H9 (cell line): ENCODE data around the gene GBA2. TPM values are rescaled to one million over a fixed set of nuclear protein-coding genes. Genes with fewer than 3 reads are reported as not detected.

ENCODE experiments used
- DNase-seq: peaks from one replicate; pipeline ENCODE4 v3.0.0-alpha.2; 2017
- H2AFZ ChIP-seq: one replicate; pipeline ENCODE4 v1.6.1; 2013; ENCODE audit warnings: mild to moderate bottlenecking, low read length, control low read depth, moderate library complexity
- H2AK5ac ChIP-seq: 2 replicates; pipeline ENCODE4 v1.6.1; 2013; ENCODE audit warnings: low read length, control low read depth, mixed read lengths; ENCODE audit not compliant: insufficient read length
- H2BK120ac ChIP-seq: one replicate; pipeline ENCODE4 v1.6.1; 2013; ENCODE audit warnings: low read depth, mild to moderate bottlenecking, low read length, control low read depth, inconsistent platforms; ENCODE audit not compliant: poor library complexity, severe bottlenecking
- H2BK12ac ChIP-seq: 2 replicates; pipeline ENCODE4 v1.6.1; 2013; ENCODE audit warnings: low read length, control low read depth, mixed read lengths, low read depth; ENCODE audit not compliant: insufficient read length
- H2BK15ac ChIP-seq: 2 replicates; pipeline ENCODE4 v1.6.1; 2013; ENCODE audit warnings: low read depth, low read length, control low read depth
- H2BK20ac ChIP-seq: one replicate; pipeline ENCODE4 v1.6.1; 2013; ENCODE audit warnings: low read depth, mild to moderate bottlenecking, low read length, control low read depth, inconsistent platforms; ENCODE audit not compliant: poor library complexity, severe bottlenecking
- H2BK5ac ChIP-seq: 2 replicates; pipeline ENCODE4 v1.6.1; 2013; ENCODE audit warnings: low read length, control low read depth, mixed read lengths; ENCODE audit not compliant: insufficient read length
- H3K14ac ChIP-seq: 2 replicates; pipeline ENCODE4 v1.6.1; 2013; ENCODE audit warnings: low read length, control low read depth; ENCODE audit not compliant: insufficient read depth
- H3K18ac ChIP-seq: 2 replicates; pipeline ENCODE4 v1.6.1; 2013; ENCODE audit warnings: low read depth, mild to moderate bottlenecking, mixed read lengths, low read length, control low read depth; ENCODE audit not compliant: insufficient read length
- H3K23ac ChIP-seq: 2 replicates; pipeline ENCODE4 v1.6.1; 2013; ENCODE audit warnings: low read length, control low read depth, mixed read lengths, low read depth; ENCODE audit not compliant: insufficient read length
- H3K23me2 ChIP-seq: 2 replicates; pipeline ENCODE4 v1.6.1; 2013; ENCODE audit warnings: low read depth, mild to moderate bottlenecking, mixed read lengths, low read length, control low read depth; ENCODE audit not compliant: insufficient read length, poor library complexity, severe bottlenecking
- H3K27ac ChIP-seq: 2 replicates; pipeline ENCODE4 v1.5.1; 2013; ENCODE audit warnings: low read length, control low read depth, mixed read lengths, low read depth; ENCODE audit not compliant: insufficient read length
- H3K27me3 ChIP-seq: 2 replicates; pipeline ENCODE4 v1.6.1; 2013; ENCODE audit warnings: low read length, control low read depth, inconsistent platforms; ENCODE audit not compliant: insufficient read depth
- H3K4ac ChIP-seq: 2 replicates; pipeline ENCODE4 v1.6.1; 2013; ENCODE audit warnings: low read depth, mild to moderate bottlenecking, control low read depth, inconsistent platforms, low read length, moderate library complexity
- H3K4me1 ChIP-seq: 2 replicates; pipeline ENCODE4 v1.6.1; 2013; ENCODE audit warnings: low read length, control low read depth, inconsistent platforms; ENCODE audit not compliant: insufficient read depth
- H3K4me2 ChIP-seq: 2 replicates; pipeline ENCODE4 v1.6.1; 2013; ENCODE audit warnings: low read length, control low read depth, mixed read lengths; ENCODE audit not compliant: insufficient read length, insufficient read depth
- H3K56ac ChIP-seq: 2 replicates; pipeline ENCODE4 v1.6.1; 2013; ENCODE audit warnings: low read depth, mild to moderate bottlenecking, mixed read lengths, low read length, control low read depth; ENCODE audit not compliant: insufficient read length
- H3K79me1 ChIP-seq: 2 replicates; pipeline ENCODE4 v1.6.1; 2013; ENCODE audit warnings: low read depth, mild to moderate bottlenecking, moderate library complexity, low read length, control low read depth, inconsistent platforms; ENCODE audit not compliant: insufficient read depth, poor library complexity, severe bottlenecking
- H3K79me2 ChIP-seq: 2 replicates; pipeline ENCODE4 v1.6.1; 2013; ENCODE audit warnings: low read length, control low read depth, inconsistent platforms; ENCODE audit not compliant: insufficient read depth
- H3K9ac ChIP-seq: 2 replicates; pipeline ENCODE4 v1.6.1; 2013; ENCODE audit warnings: low read length, control low read depth, mixed read lengths; ENCODE audit not compliant: insufficient read length; ENCODE audit errors: extremely low read depth
- H3K9me3 ChIP-seq: one replicate; pipeline ENCODE4 v1.6.1; 2013; ENCODE audit warnings: low read depth, low read length, inconsistent platforms; ENCODE audit not compliant: control insufficient read depth
- H3T11ph ChIP-seq: one replicate; pipeline ENCODE4 v1.6.1; 2013; ENCODE audit warnings: mild to moderate bottlenecking, low read length, control low read depth, inconsistent platforms
- H4K20me1 ChIP-seq: one replicate; pipeline ENCODE4 v1.6.1; 2013; ENCODE audit not compliant: control insufficient read depth, insufficient read length, insufficient read depth
- H4K5ac ChIP-seq: 2 replicates; pipeline ENCODE4 v1.6.1; 2013; ENCODE audit warnings: low read depth, mild to moderate bottlenecking, mixed read lengths, low read length, control low read depth; ENCODE audit not compliant: insufficient read length
- H4K8ac ChIP-seq: replicated peaks from 2 replicates; pipeline ENCODE4 v1.6.1; 2013; ENCODE audit warnings: low read length, control low read depth, mixed read lengths, low read depth; ENCODE audit not compliant: insufficient read length
- H4K91ac ChIP-seq: 2 replicates; pipeline ENCODE4 v1.6.1; 2013; ENCODE audit warnings: low read depth, mild to moderate bottlenecking, moderate library complexity, mixed read lengths, low read length, control low read depth; ENCODE audit not compliant: insufficient read length
- H3K27ac Mint-ChIP-seq, 3 experiments: 2 replicates in 2 of 3; 3 replicates in 1 of 3; pipeline ENCODE4 v1.8.0; 2020 to 2021; ENCODE audit warnings: mixed read lengths in 3 of 3, mild to moderate bottlenecking in 1 of 3, moderate library complexity in 1 of 3
- H3K27me3 Mint-ChIP-seq: 2 replicates; pipeline ENCODE4 v1.8.0; 2021; ENCODE audit warnings: low read depth, mild to moderate bottlenecking, moderate library complexity, mixed read lengths
- H3K36me3 Mint-ChIP-seq, 3 experiments: 2 replicates in 2 of 3; 3 replicates in 1 of 3; pipeline ENCODE4 v1.8.0; 2020 to 2021; ENCODE audit warnings: low read depth in 3 of 3, mixed read lengths in 3 of 3; ENCODE audit not compliant: insufficient read depth in 1 of 3
- H3K4me1 Mint-ChIP-seq, 2 experiments: 2 replicates each; pipeline ENCODE4 v1.8.0; 2020; ENCODE audit warnings: mixed read lengths in 2 of 2
- H3K4me3 Mint-ChIP-seq, 2 experiments: 2 replicates in 1 of 2; 3 replicates in 1 of 2; pipeline ENCODE4 v1.8.0; 2020 to 2021; ENCODE audit warnings: mild to moderate bottlenecking in 2 of 2, mixed read lengths in 2 of 2, moderate library complexity in 1 of 2
- H3K9me3 Mint-ChIP-seq, 2 experiments: 2 replicates in 1 of 2; 3 replicates in 1 of 2; pipeline ENCODE4 v1.8.0; 2020; ENCODE audit warnings: mild to moderate bottlenecking in 2 of 2, mixed read lengths in 2 of 2, moderate library complexity in 1 of 2
- WGBS: extraction: QIAGEN DNeasy Blood & Tissue Kit; methylation state at CpG from one replicate; pipeline ENCODE4 v1.1.7; 2013; ENCODE audit warnings: missing lambda C conversion rate, low lambda C conversion rate, mixed read lengths; ENCODE audit not compliant: insufficient read length; ENCODE audit errors: extremely low coverage; 5-methylcytosine and 5-hydroxymethylcytosine counted together
- total RNA-seq: library from RNA; stranded (reverse); gene quantifications from 2 replicates; pipeline ENCODE4 v1.2.1, GENCODE V29; 2021
- TF ChIP-seq, protein P1 (sequence below): fragments of 200-600 bp; sonication (generic); conservative IDR thresholded peaks from 3 replicates; pipeline ENCODE4 v1.8.0; 2021; ENCODE audit warnings: antibody characterized with exemption, mild to moderate bottlenecking

Gene GBA2
- total RNA-seq, 1 experiment from 2014 or later, result 103 TPM

DNA sequence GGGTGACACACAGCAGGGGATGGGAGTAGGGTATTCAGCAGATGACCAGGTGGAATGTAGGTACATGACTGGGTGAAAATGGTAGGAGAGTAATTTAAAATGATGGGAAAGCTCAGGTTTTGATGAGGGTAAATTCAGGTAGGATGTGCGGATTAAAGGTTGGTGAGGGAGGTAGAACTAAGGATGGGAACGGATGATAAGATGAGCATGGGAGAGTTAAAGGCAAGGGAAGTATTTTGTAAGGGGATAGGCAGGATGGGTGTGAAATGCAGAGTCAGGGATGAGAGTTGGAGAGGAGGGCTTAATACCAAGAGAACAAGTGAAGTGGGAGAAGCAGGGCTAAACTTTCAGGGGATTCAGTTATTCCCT, 18.6 kb downstream of the GBA2 start:
- Histone ChIP-seq H3K4me1 (peaks cover 25% of the 10 kb centered on the region; the same call in 1 of the 2 replicates), H3K9me3 (no peaks in the 10 kb centered on the region), H4K91ac (no peak overlapping the region), H2BK20ac (no peak overlapping the region), H3T11ph (no peak overlapping the region), H3K4ac (no peak overlapping the region), H3K14ac (no peak overlapping the region), H4K20me1 (no peaks in the 10 kb centered on the region), H2AFZ (no peak overlapping the region), H2AK5ac (no peak overlapping the region), H3K56ac (no peak overlapping the region), H3K9ac (peak overlapping the region; percentile 6), H3K23me2 (peaks cover 7% of the 10 kb centered on the region), H3K23ac (no peak overlapping the region), H2BK5ac (no peak overlapping the region), H3K18ac (no peak overlapping the region), H4K5ac (no peak overlapping the region), H2BK12ac (no peak overlapping the region), H2BK15ac (no peak overlapping the region), H3K79me2 (peaks cover 6% of the 10 kb centered on the region), H2BK120ac (no peak overlapping the region), H3K27me3 (no peaks in the 10 kb centered on the region), H3K79me1 (no peaks in the 10 kb centered on the region), H3K4me2 (peak overlapping the region; percentile 84), H4K8ac (no peak overlapping the region), H3K27ac (no peak overlapping the region)
- peak overlapping the region in 1 of 3 experiments; percentile 6; a peak in 2 of 7 replicates for H3K27ac Mint-ChIP-seq
- no peaks in the 10 kb centered on the region for H3K27me3 Mint-ChIP-seq
- peaks cover 15 to 16% of the 10 kb centered on the region in 2 experiments for H3K4me1 Mint-ChIP-seq
- no peak overlapping the region; a peak in 2 of 5 replicates for H3K4me3 Mint-ChIP-seq
- WGBS, result 100% methylated on average over 2 of the region's 2 CpGs
- no peak for DNase-seq
- TF ChIP-seq, protein P1, sequence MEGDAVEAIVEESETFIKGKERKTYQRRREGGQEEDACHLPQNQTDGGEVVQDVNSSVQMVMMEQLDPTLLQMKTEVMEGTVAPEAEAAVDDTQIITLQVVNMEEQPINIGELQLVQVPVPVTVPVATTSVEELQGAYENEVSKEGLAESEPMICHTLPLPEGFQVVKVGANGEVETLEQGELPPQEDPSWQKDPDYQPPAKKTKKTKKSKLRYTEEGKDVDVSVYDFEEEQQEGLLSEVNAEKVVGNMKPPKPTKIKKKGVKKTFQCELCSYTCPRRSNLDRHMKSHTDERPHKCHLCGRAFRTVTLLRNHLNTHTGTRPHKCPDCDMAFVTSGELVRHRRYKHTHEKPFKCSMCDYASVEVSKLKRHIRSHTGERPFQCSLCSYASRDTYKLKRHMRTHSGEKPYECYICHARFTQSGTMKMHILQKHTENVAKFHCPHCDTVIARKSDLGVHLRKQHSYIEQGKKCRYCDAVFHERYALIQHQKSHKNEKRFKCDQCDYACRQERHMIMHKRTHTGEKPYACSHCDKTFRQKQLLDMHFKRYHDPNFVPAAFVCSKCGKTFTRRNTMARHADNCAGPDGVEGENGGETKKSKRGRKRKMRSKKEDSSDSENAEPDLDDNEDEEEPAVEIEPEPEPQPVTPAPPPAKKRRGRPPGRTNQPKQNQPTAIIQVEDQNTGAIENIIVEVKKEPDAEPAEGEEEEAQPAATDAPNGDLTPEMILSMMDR, result no peak
- no peaks in the 10 kb centered on the region for H3K9me3 Mint-ChIP-seq
- peaks cover 7 to 17% (median 16%) of the 10 kb centered on the region in 3 experiments; a peak in 5 of 7 replicates for H3K36me3 Mint-ChIP-seq
